ENCODE data around the gene CMTM7.
"Not testable (repeated sequence)": the region's sequence is repeated elsewhere in the genome, so short reads cannot be mapped to it uniquely, and the experiment has no call there.

The CMTM7 gene

GRCh38 chr3:32456429-32457130 is 64.9 kb downstream of the CMTM7 start:
- no peak overlapping the region for H2AFZ ChIP-seq (ENCODE audit: low read depth, low read length)
- no peak overlapping the region for H3K4me3 ChIP-seq (ENCODE audit: low read length)
- H3K27me3 ChIP-seq (ENCODE audit: low read depth, low read length), result no peaks in the 10 kb centered on the region
- no peaks in the 10 kb centered on the region for H3K36me3 ChIP-seq (replicated peaks; ENCODE audit: low read depth, low read length)
- no peak overlapping the region for H3K27ac ChIP-seq (ENCODE audit: low read length)
- H3K4me2 ChIP-seq (ENCODE audit: low read length), result no peak overlapping the region
- peaks cover 31% of the 10 kb centered on the region for H3K4me1 ChIP-seq (ENCODE audit: low read length)
- no peak for TF ChIP-seq EZH2phosphoT487 (IDR thresholded peaks at IDR 0.05; ENCODE audit: low read depth)
- no peak for TF ChIP-seq CTCF (IDR thresholded peaks at IDR 0.05; ENCODE audit: low read depth, low read length)
- H3K9ac ChIP-seq (ENCODE audit: low read length), result no peak overlapping the region
- H3K9me3 ChIP-seq (ENCODE audit: insufficient read depth, low read length), result no peaks in the 10 kb centered on the region
- no peaks in the 10 kb centered on the region for H4K20me1 ChIP-seq (ENCODE audit: insufficient read depth, low read length)
- H3K79me2 ChIP-seq (ENCODE audit: low read length), result no peaks in the 10 kb centered on the region

- Histone ChIP-seq H3K4me3 (ENCODE audit: low read length) (peak overlapping the region; percentile 32), H3K4me1 (ENCODE audit: low read length) (peaks cover 31% of the 10 kb centered on the region), H3K27ac (ENCODE audit: low read length) (peak overlapping the region; percentile 70), H3K9ac (ENCODE audit: low read length) (peak overlapping the region; percentile 44), H3K79me2 (ENCODE audit: low read length) (no peaks in the 10 kb centered on the region), H2AFZ (ENCODE audit: low read depth, low read length) (peak overlapping the region; percentile 19), H3K36me3 (replicated peaks; ENCODE audit: low read depth, low read length) (no peaks in the 10 kb centered on the region), H4K20me1 (ENCODE audit: insufficient read depth, low read length) (no peaks in the 10 kb centered on the region), H3K9me3 (ENCODE audit: insufficient read depth, low read length) (no peaks in the 10 kb centered on the region), H3K27me3 (ENCODE audit: low read depth, low read length) (no peaks in the 10 kb centered on the region), H3K4me2 (ENCODE audit: low read length) (peak overlapping the region; percentile 77)
- TF ChIP-seq CTCF (IDR thresholded peaks at IDR 0.05; ENCODE audit: low read depth, low read length) (no peak), EZH2phosphoT487 (IDR thresholded peaks at IDR 0.05; ENCODE audit: low read depth) (no peak)
Observed at GRCh38 chr3:32457971-32458471, 66.4 kb downstream of the CMTM7 start.

- no peak overlapping the region for H3K4me3 ChIP-seq (ENCODE audit: low read length)
- no peaks in the 10 kb centered on the region for H3K36me3 ChIP-seq (replicated peaks; ENCODE audit: low read depth, low read length)
- no peak overlapping the region for H3K9ac ChIP-seq (ENCODE audit: low read length)
- H3K27ac ChIP-seq (ENCODE audit: low read length), result no peak overlapping the region
- H4K20me1 ChIP-seq (ENCODE audit: insufficient read depth, low read length), result no peaks in the 10 kb centered on the region
- no peak overlapping the region for H3K4me2 ChIP-seq (ENCODE audit: low read length)
- no peaks in the 10 kb centered on the region for H3K79me2 ChIP-seq (ENCODE audit: low read length)
- TF ChIP-seq CTCF (IDR thresholded peaks at IDR 0.05; ENCODE audit: low read depth, low read length) (no peak), EZH2phosphoT487 (IDR thresholded peaks at IDR 0.05; ENCODE audit: low read depth) (no peak)
- H3K4me1 ChIP-seq (ENCODE audit: low read length), result peaks cover 31% of the 10 kb centered on the region
- H2AFZ ChIP-seq (ENCODE audit: low read depth, low read length), result no peak overlapping the region
- H3K27me3 ChIP-seq (ENCODE audit: low read depth, low read length), result no peaks in the 10 kb centered on the region
- H3K9me3 ChIP-seq (ENCODE audit: insufficient read depth, low read length), result no peaks in the 10 kb centered on the region
Observed at GRCh38 chr3:32459450-32459849, 67.8 kb downstream of the CMTM7 start.

DNA sequence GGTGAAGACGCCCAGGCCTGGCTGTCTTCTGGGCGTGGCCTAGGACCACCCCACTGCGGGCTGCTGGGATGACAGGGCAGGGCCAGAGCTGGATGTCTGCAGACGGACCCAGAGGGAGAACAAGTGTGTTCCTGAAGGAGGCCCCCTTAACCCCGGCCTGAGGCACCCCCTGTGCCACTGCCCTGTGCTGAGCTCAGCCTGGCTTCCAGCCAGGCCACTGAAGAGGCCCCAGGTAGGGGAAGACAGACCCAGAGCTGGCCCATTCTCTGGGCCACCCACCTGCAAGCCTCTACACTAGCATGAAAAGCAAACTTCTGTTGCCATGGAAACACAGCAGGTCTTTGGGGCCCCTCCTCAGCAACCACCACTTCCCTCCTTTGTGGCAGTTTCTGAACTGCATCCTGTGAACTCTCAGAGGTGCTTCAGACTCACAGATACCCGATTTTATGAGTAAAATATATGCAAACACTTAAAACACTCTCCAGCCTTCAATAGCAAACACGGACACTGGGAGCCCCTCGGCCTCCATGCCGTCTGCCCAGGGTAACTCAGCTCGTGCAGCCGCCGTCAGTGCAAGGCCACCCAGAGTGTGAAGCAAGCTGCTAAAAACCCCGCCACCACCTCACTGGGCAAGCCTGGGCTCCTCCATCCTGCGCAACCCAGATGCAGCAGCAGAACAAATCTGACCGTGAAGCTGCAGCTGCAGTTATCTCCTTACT is 68.5 kb downstream of the CMTM7 start:
- Histone ChIP-seq H3K9ac (ENCODE audit: low read length) (no peak overlapping the region), H3K36me3 (replicated peaks; ENCODE audit: low read depth, low read length) (no peaks in the 10 kb centered on the region), H3K79me2 (ENCODE audit: low read length) (no peaks in the 10 kb centered on the region), H2AFZ (ENCODE audit: low read depth, low read length) (no peak overlapping the region), H3K27ac (ENCODE audit: low read length) (no peak overlapping the region), H4K20me1 (ENCODE audit: insufficient read depth, low read length) (no peaks in the 10 kb centered on the region), H3K4me3 (ENCODE audit: low read length) (no peak overlapping the region), H3K4me2 (ENCODE audit: low read length) (peak overlapping the region; percentile 56), H3K9me3 (ENCODE audit: insufficient read depth, low read length) (no peaks in the 10 kb centered on the region), H3K4me1 (ENCODE audit: low read length) (peaks cover 31% of the 10 kb centered on the region), H3K27me3 (ENCODE audit: low read depth, low read length) (no peaks in the 10 kb centered on the region)
- no peak for TF ChIP-seq CTCF (IDR thresholded peaks at IDR 0.05; ENCODE audit: low read depth, low read length)
- no peak for TF ChIP-seq EZH2phosphoT487 (IDR thresholded peaks at IDR 0.05; ENCODE audit: low read depth)

GRCh38 chr3:32460817-32461496 is 69.3 kb downstream of the CMTM7 start:
- H3K79me2 ChIP-seq (ENCODE audit: low read length); H3K27me3 ChIP-seq (ENCODE audit: low read depth, low read length); H3K4me3 ChIP-seq (ENCODE audit: low read length); H4K20me1 ChIP-seq (ENCODE audit: insufficient read depth, low read length); H2AFZ ChIP-seq (ENCODE audit: low read depth, low read length); H3K36me3 ChIP-seq (replicated peaks; ENCODE audit: low read depth, low read length); H3K9me3 ChIP-seq (ENCODE audit: insufficient read depth, low read length); H3K9ac ChIP-seq (ENCODE audit: low read length); H3K27ac ChIP-seq (ENCODE audit: low read length): not testable (repeated sequence)
- peak overlapping the region; percentile 56 for H3K4me2 ChIP-seq (ENCODE audit: low read length)
- peaks cover 31% of the 10 kb centered on the region for H3K4me1 ChIP-seq (ENCODE audit: low read length)

All from OCI-LY3 (cell line).